Sigmoid colon (tissue), 7 donors: ENCODE data around the gene RASGRP2. TPM values are rescaled to one million over a fixed set of nuclear protein-coding genes. Genes with fewer than 3 reads are reported as not detected.

Experiments used
- DNase-seq: peaks from one replicate; pipeline ENCODE4 v3.0.0-alpha.2; 2019
- H3K27ac ChIP-seq, 4 donors: fragments of 200-600 bp; sonication (generic); one replicate each; pipeline ENCODE4 v1.5.1; 2016 to 2019; ENCODE audit warnings: mild to moderate bottlenecking in 1 of 4
- H3K27me3 ChIP-seq, 3 donors: fragments of 200-600 bp; sonication (generic); one replicate each; pipeline ENCODE4 v1.5.1; 2019; ENCODE audit warnings: mild to moderate bottlenecking in 1 of 3
- H3K36me3 ChIP-seq, 4 donors: fragments of 200-600 bp; sonication (generic); one replicate each; pipeline ENCODE4 v1.5.1; 2016 to 2019
- H3K4me1 ChIP-seq, 4 donors: fragments of 200-600 bp; sonication (generic); one replicate each; pipeline ENCODE4 v1.5.1; 2017 to 2019
- H3K4me3 ChIP-seq, 4 donors: fragments of 200-600 bp; sonication (generic); one replicate each; pipeline ENCODE4 v1.5.1; 2017 to 2019; ENCODE audit warnings: mild to moderate bottlenecking in 2 of 4, moderate library complexity in 1 of 4
- H3K9me3 ChIP-seq, 4 donors: fragments of 200-600 bp in 3 of 4; sonication (generic) in 3 of 4; one replicate each; pipeline versions ENCODE4 v1.5.1 to v1.6.1; 2013 to 2019
- CTCF ChIP-seq, 4 experiments: fragments of 450-650 bp in 3 of 4; fragments of 200-600 bp in 1 of 4; IDR thresholded peaks; one replicate each; pipeline ENCODE4 v1.5.1; 2016 to 2019; ENCODE audit warnings: antibody characterized with exemption in 4 of 4, mild to moderate bottlenecking in 3 of 4, moderate library complexity in 2 of 4
- EP300 ChIP-seq, 4 donors: sonication (generic); formaldehyde crosslinking; IDR thresholded peaks; one replicate each; pipeline ENCODE4 v1.6.1; 2017; ENCODE audit warnings: antibody characterized with exemption in 4 of 4
- POLR2A ChIP-seq, 2 donors: fragments of 450-650 bp; IDR thresholded peaks; one replicate each; pipeline ENCODE4 v1.6.1; 2016; ENCODE audit warnings: antibody characterized with exemption in 2 of 2, mild to moderate bottlenecking in 2 of 2, moderate library complexity in 2 of 2
- POLR2AphosphoS5 ChIP-seq, 4 donors: sonication (generic); formaldehyde crosslinking; IDR thresholded peaks; one replicate each; pipeline ENCODE4 v1.6.1; 2017; ENCODE audit warnings: antibody characterized with exemption in 4 of 4
- WGBS, 2 donors: extraction: QIAGEN DNeasy Blood & Tissue Kit; methylation state at CpG; one replicate each; pipeline ENCODE4 v1.1.7; 2013; 5-methylcytosine and 5-hydroxymethylcytosine counted together
- intact Hi-C: fragments of 100-400 bp; cut with DNase I; formaldehyde crosslinking; loops from one replicate; pipeline ENCODE4 v1.15.1; 2023
- polyA plus RNA-seq, 3 donors: library from polyadenylated mRNA; stranded (reverse); fragments of 200-250 nt; gene quantifications; one replicate each; pipeline ENCODE4 v1.2.3, GENCODE V29; 2013
- total RNA-seq, 4 donors: library from RNA; depleted of rRNA; stranded (reverse); fragments of >200 nt; gene quantifications; one replicate each; pipeline ENCODE4 v1.1.0, GENCODE V29; 2016
- donor health status: healthy with polysubstance abuse.
- donor health status: Bipolar disorder and iron deficiency.
- donor health status: healthy.

RASGRP2 gene
- total and polyA plus RNA-seq, 7 donors: 2.1 to 101 (median 27.2) TPM

- TF ChIP-seq POLR2A (IDR thresholded peaks at IDR 0.05): no peak
- TF ChIP-seq EP300 (IDR thresholded peaks at IDR 0.05): no peak
- TF ChIP-seq CTCF (IDR thresholded peaks at IDR 0.05): no peak
- no peak for TF ChIP-seq POLR2AphosphoS5 (IDR thresholded peaks at IDR 0.05)
- WGBS, 2 donors: 26 to 60% methylated on average over 24 of the region's 24 CpGs
- Histone ChIP-seq H3K36me3 (peaks cover 0 to 15% (median 3%) of the 10 kb centered on the region in 4 donors), H3K27me3 (no peaks in the 10 kb centered on the region), H3K9me3 (no peaks in the 10 kb centered on the region), H3K4me1 (peaks cover 0 to 50% (median 45%) of the 10 kb centered on the region in 4 donors), H3K4me3 (peak overlapping the region in 3 of 4 donors; percentile 63 to 86 (median 72)), H3K27ac (peak overlapping the region; percentile 95 to 98 (median 96))
- intact Hi-C loops: loop anchor here (1.0 kb wide), 1 partner anchor 23 kb away; no protein-coding TSS in a partner anchor
- DNase-seq: no peak
These were observed 2.4 kb downstream of the RASGRP2 start for GRCh38 chr11:64741375-64742086.

DNA sequence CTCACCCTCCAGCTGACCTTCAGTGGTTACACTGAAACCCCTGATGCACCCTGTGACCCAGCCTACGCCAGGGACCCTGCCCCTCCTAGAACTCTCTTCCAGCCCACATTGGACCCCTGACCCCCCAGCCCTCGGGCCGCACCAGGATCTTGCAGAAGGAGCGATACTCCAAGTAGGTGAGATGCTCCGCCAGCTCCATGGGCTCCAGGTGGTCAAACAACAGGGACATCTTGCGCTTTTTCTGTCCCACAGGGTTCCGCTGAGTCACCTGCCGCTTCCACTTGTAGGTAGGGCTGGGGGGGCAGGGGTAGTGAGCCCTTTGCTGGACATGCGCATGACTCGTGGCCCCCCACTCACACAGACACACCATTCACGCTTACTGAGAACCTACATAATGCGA lies 4.1 kb downstream of the RASGRP2 start:
- no peaks in the 10 kb centered on the region for H3K9me3 ChIP-seq
- WGBS, 2 donors: 84 to 92% methylated on average over 12 of the region's 12 CpGs
- H3K4me1 ChIP-seq: peaks cover 0 to 36% (median 32%) of the 10 kb centered on the region in 4 donors
- no peak for DNase-seq
- no peak overlapping the region for H3K4me3 ChIP-seq
- no peaks in the 10 kb centered on the region for H3K27me3 ChIP-seq
- TF ChIP-seq POLR2A (IDR thresholded peaks at IDR 0.05) (no peak), CTCF (IDR thresholded peaks at IDR 0.05) (no peak), POLR2AphosphoS5 (IDR thresholded peaks at IDR 0.05) (no peak), EP300 (IDR thresholded peaks at IDR 0.05) (no peak)
- peaks cover 0 to 31% (median 10%) of the 10 kb centered on the region in 4 donors for H3K36me3 ChIP-seq
- intact Hi-C loops: no loop called here
- H3K27ac ChIP-seq: no peak overlapping the region

GRCh38 chr11:64736654-64737053 lies 7.3 kb downstream of the RASGRP2 start:
- WGBS, 2 donors: 89 to 94% methylated on average over 15 of the region's 15 CpGs
- intact Hi-C loops: no loop called here

DNA sequence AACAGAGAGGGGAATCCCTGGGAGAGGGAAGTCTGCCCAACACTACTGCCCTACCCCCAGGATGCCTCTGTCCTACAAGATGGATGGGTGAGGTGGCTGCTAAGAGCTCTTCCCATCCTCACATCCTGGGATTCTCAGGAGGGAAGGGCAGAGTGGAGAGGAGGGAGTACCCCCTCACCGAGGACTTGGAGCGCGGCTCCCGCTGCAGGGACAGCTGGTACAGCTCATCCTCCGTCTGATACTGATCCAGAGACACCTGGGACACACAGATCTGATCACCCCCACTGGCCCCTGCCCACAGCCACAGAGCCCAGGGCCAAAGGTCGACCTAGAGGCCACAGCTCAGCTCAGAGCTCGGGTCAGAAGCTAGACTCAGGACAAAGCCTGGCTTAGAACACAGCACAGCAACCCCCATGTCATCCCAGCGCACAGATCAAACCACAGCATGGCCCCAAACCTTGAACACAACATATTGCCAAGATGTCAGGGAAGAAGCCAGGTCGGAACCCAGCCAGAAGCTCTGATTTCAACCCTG lies 8.2 kb downstream of the RASGRP2 start:
- H3K27me3 ChIP-seq: no peaks in the 10 kb centered on the region
- TF ChIP-seq EP300 (IDR thresholded peaks at IDR 0.05): no peak
- TF ChIP-seq POLR2A (IDR thresholded peaks at IDR 0.05): no peak
- TF ChIP-seq CTCF (IDR thresholded peaks at IDR 0.05): no peak
- no peak for DNase-seq
- H3K36me3 ChIP-seq: peaks cover 0 to 69% (median 13%) of the 10 kb centered on the region in 4 donors
- intact Hi-C loops: no loop called here
- no peaks in the 10 kb centered on the region for H3K4me1 ChIP-seq
- no peak overlapping the region for H3K4me3 ChIP-seq
- H3K9me3 ChIP-seq: no peaks in the 10 kb centered on the region
- no peak overlapping the region for H3K27ac ChIP-seq
- 78 to 85% methylated on average over 9 of the region's 9 CpGs for WGBS, 2 donors

More at GRCh38 chr11:64736654-64737053, 7.3 kb downstream of the RASGRP2 start:
- Histone ChIP-seq H3K27ac (no peak overlapping the region), H3K4me1 (peaks cover 0 to 8% (median 2%) of the 10 kb centered on the region in 4 donors), H3K27me3 (no peaks in the 10 kb centered on the region), H3K4me3 (no peak overlapping the region), H3K9me3 (no peaks in the 10 kb centered on the region), H3K36me3 (peaks cover 0 to 61% (median 13%) of the 10 kb centered on the region in 4 donors)
- TF ChIP-seq POLR2AphosphoS5 (IDR thresholded peaks at IDR 0.05) (no peak), POLR2A (IDR thresholded peaks at IDR 0.05) (no peak), CTCF (IDR thresholded peaks at IDR 0.05) (no peak), EP300 (IDR thresholded peaks at IDR 0.05) (no peak)
- no peak for DNase-seq
